ENCODE measurements around the gene SPATA21. TPM values are rescaled to one million over a fixed set of nuclear protein-coding genes. Genes with fewer than 3 reads are reported as not detected.

Gene SPATA21
- total RNA-seq, 4 donors from 2014 or later, result not detected

- TF ChIP-seq POLR2A (IDR thresholded peaks at IDR 0.05), result no peak
- TF ChIP-seq CTCF (IDR thresholded peaks at IDR 0.05), result no peak
- no peak overlapping the region for H3K27ac ChIP-seq
- intact Hi-C loops (cut with DNase I), result no loop called here
- no peak overlapping the region for H3K4me3 ChIP-seq
- peaks cover 14 to 77% (median 15%) of the 10 kb centered on the region in 3 donors for H3K36me3 ChIP-seq
- H3K27me3 ChIP-seq, result no peaks in the 10 kb centered on the region
- H3K9me3 ChIP-seq, result no peaks in the 10 kb centered on the region
- no peak for DNase-seq
- H3K4me1 ChIP-seq, result peaks cover 25 to 63% (median 36%) of the 10 kb centered on the region in 3 donors
- WGBS, 2 donors, result 92 to 93% methylated on average over 12 of the region's 13 CpGs
These were observed 42.2 kb downstream of the SPATA21 start for GRCh38 chr1:16394977-16395376.

- Histone ChIP-seq H3K27me3 (no peaks in the 10 kb centered on the region), H3K27ac (no peak overlapping the region), H3K36me3 (peaks cover 12 to 66% (median 14%) of the 10 kb centered on the region in 3 donors), H3K9me3 (no peaks in the 10 kb centered on the region), H3K4me3 (no peak overlapping the region), H3K4me1 (peaks cover 25 to 65% (median 36%) of the 10 kb centered on the region in 3 donors)
- intact Hi-C loops (cut with DNase I), result no loop called here
- no peak for TF ChIP-seq CTCF (IDR thresholded peaks at IDR 0.05)
- no peak for TF ChIP-seq POLR2A (IDR thresholded peaks at IDR 0.05)
- 65 to 71% methylated on average over 6 to 10 of the region's 10 CpGs for WGBS, 2 donors
- no peak for DNase-seq
These were observed 43.4 kb downstream of the SPATA21 start for GRCh38 chr1:16393570-16394521.

GRCh38 chr1:16392740-16393569 lies 44.3 kb downstream of the SPATA21 start:
- intact Hi-C loops (cut with DNase I), result no loop called here
- peak overlapping the region in 3 of 4 donors; percentile 2 to 40 (median 14) for H3K27ac ChIP-seq
- peaks cover 25 to 72% (median 41%) of the 10 kb centered on the region in 3 donors for H3K4me1 ChIP-seq
- no peak overlapping the region for H3K4me3 ChIP-seq
- WGBS, 2 donors, result 66 to 79% methylated on average over 4 of the region's 21 CpGs
- H3K36me3 ChIP-seq, result peaks cover 12 to 57% (median 14%) of the 10 kb centered on the region in 3 donors
- TF ChIP-seq CTCF (IDR thresholded peaks at IDR 0.05) (no peak), POLR2A (IDR thresholded peaks at IDR 0.05) (no peak)
- H3K27me3 ChIP-seq, result no peaks in the 10 kb centered on the region
- no peak for DNase-seq
- H3K9me3 ChIP-seq, result no peaks in the 10 kb centered on the region

GRCh38 chr1:16391411-16391810 lies 45.8 kb downstream of the SPATA21 start:
- Histone ChIP-seq H3K27me3 (no peaks in the 10 kb centered on the region), H3K4me3 (no peak overlapping the region), H3K36me3 (peaks cover 12 to 43% (median 14%) of the 10 kb centered on the region in 3 donors), H3K4me1 (peaks cover 32 to 72% (median 42%) of the 10 kb centered on the region in 3 donors), H3K9me3 (no peaks in the 10 kb centered on the region), H3K27ac (peak overlapping the region in 1 of 4 donors; percentile 14)
- intact Hi-C loops (cut with DNase I), result no loop called here
- 63 to 67% methylated on average over 3 of the region's 3 CpGs for WGBS, 2 donors
- no peak for DNase-seq
- TF ChIP-seq POLR2A (IDR thresholded peaks at IDR 0.05) (no peak), CTCF (IDR thresholded peaks at IDR 0.05) (no peak)

All from esophagus squamous epithelium (tissue), 5 donors.